ENCODE results near the gene DIPK1C.

Gene DIPK1C

GRCh38 chr18:74482697-74483096 is 25.6 kb upstream of the DIPK1C start:
- DNase-seq (ENCODE audit: low read depth, low spot score) = no peak

DNA sequence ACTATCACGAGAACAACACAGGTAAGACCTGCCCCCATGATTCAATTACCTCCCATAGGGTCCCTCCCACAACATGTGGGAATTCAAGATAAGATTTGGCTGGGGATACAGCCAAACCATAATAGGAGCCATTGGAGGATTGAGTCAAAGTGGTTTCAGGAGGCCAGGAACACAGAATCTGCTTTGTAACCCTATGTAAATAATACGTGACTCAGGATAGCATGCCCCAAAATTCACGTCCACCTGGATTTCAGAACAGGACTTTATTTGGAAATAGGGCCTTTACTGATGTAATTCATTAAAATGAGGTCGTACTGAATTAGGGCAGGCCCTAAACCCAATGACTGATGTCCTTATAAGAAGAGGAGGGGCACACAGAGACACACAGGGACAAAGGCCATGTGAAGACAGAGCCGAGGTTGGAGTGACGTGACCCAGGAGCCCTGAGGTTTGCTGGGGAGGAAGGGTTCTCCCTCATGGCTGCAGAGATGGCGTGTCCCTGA is 23.1 kb upstream of the DIPK1C start:
- no peak for DNase-seq (ENCODE audit: low read depth, low spot score)

DNA sequence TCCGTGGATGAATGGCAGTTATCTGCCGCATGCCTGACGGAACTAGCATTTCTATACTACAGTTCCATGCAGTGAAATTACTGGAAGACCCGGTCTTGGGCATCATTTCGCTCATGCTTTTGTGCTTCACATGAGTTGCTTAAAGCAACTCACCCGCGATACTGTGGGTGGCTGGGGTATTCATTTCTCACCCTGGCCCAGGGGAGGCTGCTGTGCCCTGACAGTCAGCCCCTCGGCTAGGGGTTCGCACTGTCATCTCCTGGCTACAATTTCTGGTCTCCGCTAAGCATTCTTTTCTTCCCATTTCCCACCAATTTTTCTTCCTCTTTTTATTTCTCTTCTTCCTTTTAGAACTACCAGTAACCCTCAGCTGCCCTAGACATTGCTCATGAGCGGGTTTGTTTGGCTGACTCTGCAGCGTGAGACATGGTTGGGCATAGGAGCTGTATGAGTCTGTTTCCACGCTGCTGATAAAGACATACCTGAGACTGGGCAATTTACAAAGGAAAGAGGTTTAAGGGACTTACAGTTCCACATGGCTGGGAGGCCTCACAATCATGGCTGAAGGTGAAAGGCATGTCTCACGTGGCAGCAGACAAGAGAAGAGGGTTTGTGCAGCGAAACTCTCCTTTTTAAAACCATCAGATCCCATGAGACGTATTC is 22.5 kb upstream of the DIPK1C start:
- no peak for DNase-seq (ENCODE audit: low read depth, low spot score)

GRCh38 chr18:74478880-74479279 is 21.8 kb upstream of the DIPK1C start:
- DNase-seq (ENCODE audit: low read depth, low spot score) = no peak

DNA sequence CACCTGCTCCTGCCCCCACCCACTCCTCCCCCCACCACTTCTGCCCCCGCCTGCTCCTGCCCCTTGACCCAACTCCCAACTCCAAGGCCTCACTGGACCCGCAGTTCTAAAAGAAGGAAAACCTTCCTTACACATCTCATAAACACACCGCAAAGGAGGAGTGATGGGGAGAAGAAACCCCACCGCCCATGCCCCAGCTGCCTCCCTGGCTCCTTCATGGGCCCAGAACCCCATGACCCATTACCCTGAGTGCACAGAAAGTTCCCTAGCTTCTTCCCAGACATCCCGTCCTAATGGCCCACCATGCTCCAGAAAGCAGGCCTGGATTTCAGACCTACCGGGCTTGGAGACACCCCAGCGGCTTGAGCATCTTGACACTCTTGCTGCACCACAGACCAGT is 21.2 kb upstream of the DIPK1C start:
- no peak for DNase-seq (ENCODE audit: low read depth, low spot score)

GRCh38 chr18:74477771-74478170 is 20.7 kb upstream of the DIPK1C start:
- DNase-seq (ENCODE audit: low read depth, low spot score) = no peak

- no peak for DNase-seq (ENCODE audit: low read depth, low spot score)
Observed at GRCh38 chr18:74476140-74476539, 19.0 kb upstream of the DIPK1C start.

DNA sequence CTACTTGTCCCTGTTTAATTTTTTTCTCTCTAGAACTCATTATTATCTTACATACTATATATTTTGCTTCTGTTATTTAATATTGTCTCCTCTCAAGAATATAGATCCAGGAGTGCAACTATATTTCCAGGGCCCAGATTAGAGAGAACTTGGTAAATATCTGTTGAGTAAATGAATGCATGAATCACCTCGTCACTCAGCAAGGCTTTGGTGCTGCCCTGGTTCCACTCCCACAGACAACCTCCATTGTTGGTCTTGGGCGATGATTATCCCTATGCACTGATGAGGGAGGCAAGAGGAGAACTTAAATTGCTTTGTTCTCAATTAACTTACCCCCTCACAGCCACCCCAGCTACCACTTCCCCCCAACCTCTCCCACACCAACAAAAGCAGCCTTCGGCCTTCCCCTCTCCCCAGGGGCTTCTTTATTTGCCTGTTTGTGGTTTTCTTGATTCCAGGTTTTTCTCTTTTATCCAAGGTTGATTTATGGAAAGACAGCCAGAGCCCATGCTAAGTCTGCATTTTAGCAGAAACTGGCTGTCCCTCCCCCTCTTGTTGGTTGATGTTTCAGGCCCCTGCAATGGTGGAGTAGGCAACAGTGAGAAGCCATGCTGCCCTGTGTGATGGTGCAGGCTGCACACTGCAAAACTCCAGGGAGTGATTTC is 17.0 kb upstream of the DIPK1C start:
- no peak for DNase-seq (ENCODE audit: low read depth, low spot score)

DNA sequence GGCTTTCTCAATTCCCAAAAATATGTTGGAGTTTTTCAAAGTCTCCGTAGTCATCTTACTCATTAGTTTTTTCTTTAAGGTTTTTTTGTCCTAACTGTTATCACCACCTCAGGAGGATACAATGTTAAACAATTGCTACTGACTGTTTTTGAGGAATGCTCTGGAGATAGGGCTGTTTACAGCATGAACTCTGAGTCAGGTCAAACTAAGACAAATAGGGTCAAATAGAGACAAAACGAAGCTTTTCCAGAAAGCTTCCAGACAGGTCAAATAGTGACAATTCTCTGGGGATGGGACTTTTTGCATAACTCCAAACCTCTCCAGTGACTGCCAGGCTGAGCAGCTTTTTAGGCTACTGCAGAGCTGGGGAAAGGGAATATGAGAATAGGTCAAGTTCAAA is 15.2 kb upstream of the DIPK1C start:
- DNase-seq (ENCODE audit: low read depth, low spot score) = no peak

DNA sequence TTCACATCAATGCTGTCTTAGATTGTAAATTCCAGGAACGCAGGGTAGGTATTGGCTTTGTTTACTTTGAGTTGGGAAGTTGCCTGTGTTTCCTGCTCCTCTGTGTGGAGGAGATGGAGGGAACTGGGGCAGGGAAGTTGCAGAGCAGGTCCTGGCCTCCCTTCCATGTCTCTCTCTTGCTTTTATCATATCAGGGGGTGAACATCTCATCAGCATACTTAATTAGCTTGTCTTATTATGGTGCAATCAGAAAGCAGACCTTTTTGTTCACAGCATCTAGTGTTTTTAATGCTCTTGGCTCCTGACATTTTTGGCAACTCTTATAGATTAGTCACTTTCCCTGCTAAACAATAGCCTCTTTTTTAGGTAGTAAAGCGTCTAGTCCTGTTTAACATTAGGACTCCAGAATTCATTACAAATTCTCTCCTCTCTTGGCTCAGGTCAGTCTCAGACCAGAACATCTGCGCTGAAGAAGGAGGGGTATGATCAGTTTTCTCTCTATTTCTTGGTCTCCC is 11.5 kb upstream of the DIPK1C start:
- DNase-seq (ENCODE audit: low read depth, low spot score) = no peak

GRCh38 chr18:74465775-74466174 is 8.7 kb upstream of the DIPK1C start:
- no peak for DNase-seq (ENCODE audit: low read depth, low spot score)

DNA sequence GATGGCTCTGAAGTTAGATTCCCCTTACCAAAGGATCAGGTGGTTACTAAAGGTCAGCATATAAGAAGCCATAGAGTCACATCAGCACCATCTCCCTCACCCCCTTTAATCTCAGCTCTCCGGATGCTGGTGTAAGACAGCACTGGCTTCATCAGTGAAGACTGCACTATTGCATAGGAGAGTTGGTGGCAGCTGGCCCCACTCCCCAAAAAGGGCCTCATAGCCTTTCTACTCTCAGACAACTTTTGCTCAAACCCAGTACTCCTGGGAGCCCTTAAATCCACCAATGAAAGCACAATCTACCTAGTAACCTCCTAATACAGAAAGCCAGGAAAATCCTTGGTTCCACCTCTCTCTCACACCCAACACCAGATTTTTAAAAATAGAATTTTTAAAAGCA is 6.9 kb upstream of the DIPK1C start:
- DNase-seq (ENCODE audit: low read depth, low spot score) = no peak

DNA sequence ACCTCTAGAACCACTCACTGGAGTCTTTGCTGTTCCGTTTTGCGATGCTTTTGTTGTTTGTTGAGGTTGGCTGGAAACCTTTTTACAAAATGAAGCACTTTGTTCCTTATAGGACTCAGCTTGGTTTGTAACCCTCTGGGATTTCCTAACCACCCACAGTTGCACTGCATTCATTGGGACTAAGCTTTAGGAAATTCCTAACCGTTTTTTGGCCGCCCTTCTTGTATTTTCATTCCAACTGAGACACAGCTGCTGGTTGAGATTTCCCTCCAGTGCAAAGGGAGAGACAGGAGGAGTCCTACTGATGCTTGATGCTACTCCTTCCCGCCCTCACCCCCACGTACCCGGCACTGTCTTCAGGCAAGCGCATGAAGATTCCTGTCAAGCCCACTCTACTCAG is 6.1 kb upstream of the DIPK1C start:
- DNase-seq (ENCODE audit: low read depth, low spot score) = no peak

DNA sequence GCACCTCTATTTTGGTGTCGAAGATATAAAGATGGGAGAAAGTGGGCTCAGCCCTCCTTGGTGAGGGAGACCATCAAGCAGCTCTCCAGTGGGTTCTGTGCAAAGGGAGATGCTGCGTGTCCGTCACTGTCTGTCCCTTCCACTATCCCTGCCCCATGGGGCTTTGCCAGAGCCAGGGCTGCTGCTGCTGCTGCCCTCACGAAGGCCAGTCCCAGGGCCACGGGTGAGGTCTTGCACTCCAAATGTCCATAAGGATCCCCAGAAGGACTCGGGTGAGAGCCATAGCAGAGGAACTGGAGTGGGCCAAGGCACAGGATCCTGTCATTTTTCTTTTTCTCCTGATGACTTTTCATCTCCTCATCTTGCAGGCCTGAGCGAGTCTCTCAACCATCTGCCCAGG is 3.7 kb upstream of the DIPK1C start:
- DNase-seq (ENCODE audit: low read depth, low spot score) = no peak

GRCh38 chr18:74459889-74460288 is 2.8 kb upstream of the DIPK1C start:
- DNase-seq (ENCODE audit: low read depth, low spot score) = no peak

GRCh38 chr18:74457725-74458421 is 765 bp upstream of the DIPK1C start:
- no peak for DNase-seq (ENCODE audit: low read depth, low spot score)

DNA sequence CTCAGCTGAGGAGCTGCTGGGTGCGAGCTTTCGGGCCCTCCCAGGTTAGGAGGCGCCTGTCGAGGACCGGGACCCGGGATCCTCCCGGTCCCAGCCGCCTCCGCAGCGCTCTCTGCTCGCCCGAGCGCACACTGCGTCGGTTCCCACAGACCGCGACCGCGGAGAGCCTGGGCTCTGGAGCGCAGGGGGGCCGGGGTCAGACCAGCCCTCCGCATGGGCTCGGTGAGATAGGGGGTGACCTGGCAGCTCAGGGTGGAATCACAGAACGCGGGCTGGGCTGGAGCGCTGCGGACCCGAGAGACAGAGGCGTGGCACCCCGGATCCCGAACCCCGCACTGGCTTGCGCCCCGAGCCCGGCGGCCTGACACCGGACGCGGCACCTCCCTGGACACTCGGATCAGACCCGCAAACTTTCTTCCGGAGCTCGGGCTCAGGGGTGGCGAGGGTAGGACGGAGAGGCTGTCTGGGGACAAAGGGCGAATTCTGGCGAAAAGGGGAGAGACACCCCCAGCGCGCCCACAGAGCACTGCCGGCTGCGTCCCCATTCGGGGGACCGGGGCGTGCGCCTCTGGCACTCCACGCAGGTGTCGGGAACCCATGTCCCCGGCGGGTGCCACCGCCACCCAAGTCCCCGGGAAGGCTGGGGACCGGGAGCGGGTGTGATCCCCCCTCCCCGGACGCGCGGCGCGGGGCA is 612 bp downstream of the DIPK1C start:
- no peak for DNase-seq (ENCODE audit: low read depth, low spot score)

- no peak for DNase-seq (ENCODE audit: low read depth, low spot score)
Observed at GRCh38 chr18:74456017-74456348, 1.1 kb downstream of the DIPK1C start.

DNA sequence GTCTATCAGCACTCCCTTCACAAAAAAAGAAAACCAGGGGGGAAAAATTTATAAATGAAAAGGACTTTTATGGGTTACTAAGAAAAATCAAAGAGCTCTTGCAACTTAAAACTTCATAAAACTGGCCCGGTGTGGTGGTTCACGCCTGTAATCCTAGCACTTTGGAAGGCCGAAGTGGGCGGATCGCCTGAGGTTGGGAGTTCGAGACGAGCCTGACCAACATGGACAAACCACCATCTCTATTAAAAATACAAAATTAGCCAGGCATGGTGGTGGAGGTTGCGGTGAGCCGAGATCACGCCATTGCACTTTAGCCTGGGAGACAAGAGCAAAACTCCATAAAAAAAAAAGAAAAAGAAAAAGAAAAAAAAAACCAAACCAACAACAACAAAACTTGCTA is 1.7 kb downstream of the DIPK1C start:
- no peak for DNase-seq (ENCODE audit: low read depth, low spot score)

DNA sequence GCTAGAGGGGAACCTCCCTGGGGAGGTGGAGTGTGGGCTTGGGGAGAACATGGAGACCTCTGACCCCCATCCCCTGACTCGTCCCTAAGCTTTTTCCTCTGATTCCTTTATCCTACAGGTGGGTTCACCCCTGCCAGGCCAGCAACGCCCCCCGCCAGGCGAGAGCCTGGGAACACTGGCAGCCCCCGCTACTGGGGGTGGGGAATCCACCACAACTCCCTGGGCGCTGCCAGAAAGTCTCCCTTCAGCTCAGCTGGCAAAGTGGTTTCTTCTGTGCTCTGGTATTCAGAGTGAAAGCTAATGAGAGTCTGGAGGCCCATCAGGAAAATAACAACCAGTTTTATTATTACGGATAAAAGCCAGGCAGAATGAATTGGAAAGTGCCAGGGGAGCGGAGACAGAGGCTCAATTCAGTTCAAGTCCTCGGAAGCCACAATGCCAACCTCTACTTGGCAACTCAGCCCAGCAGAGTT is 2.8 kb downstream of the DIPK1C start:
- no peak for DNase-seq (ENCODE audit: low read depth, low spot score)

DNA sequence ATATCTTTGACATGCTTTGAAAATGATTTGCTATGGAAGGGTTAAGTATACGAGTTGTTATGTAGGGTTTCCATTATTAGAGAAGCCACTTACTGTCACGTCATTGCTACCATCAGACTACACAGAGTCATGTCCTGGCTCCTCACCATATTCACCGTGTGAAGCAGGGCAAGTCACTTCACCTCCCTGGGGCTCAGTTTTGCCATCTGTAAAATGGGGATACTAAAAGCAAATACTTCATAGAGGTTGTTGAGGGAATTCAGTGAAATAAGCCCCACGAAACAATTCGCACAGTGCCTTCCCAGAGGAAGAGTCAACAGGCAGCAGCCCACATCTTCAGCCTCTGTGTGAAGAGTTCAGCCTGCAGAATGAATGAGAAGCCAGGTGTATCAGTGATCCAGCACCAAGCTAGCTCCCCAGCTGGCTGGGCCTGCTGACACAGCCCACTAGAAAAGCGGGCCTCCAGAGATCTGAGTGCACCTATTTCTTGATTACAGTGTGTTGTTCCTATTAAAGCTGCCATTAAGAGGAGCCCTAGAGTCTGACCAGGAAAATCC is 3.4 kb downstream of the DIPK1C start:
- DNase-seq (ENCODE audit: low read depth, low spot score) = no peak

Measured in smooth muscle cell of the brain vasculature (primary cell).